A549 (cell line): ENCODE measurements around the gene PIANP.

Experiments
- BHLHE40 ChIP-seq: IDR thresholded peaks from 2 replicates; pipeline ENCODE4 v1.6.1; 2012; ENCODE audit warnings: low read depth, low read length, inconsistent platforms
- CHD2 ChIP-seq: fragments of 150-350 bp; IDR thresholded peaks from 2 replicates; pipeline ENCODE4 v1.6.1; 2014; ENCODE audit warnings: low read length; ENCODE audit not compliant: partially characterized antibody
- CTCF ChIP-seq: fragments of >200 bp; sonication (Bioruptor Twin); formaldehyde crosslinking; IDR thresholded peaks from 3 replicates; pipeline ENCODE4 v1.5.1; 2016
- GATA3 ChIP-seq: IDR thresholded peaks from 2 replicates; pipeline ENCODE4 v1.6.1; 2012; ENCODE audit warnings: borderline replicate concordance
- HES2 ChIP-seq: fragments of >200 bp; sonication (Bioruptor Twin); formaldehyde crosslinking; IDR thresholded peaks from 2 replicates; pipeline ENCODE4 v1.6.1; 2016
- JUN ChIP-seq, 2 experiments: fragments of >200 bp; sonication (Bioruptor Twin); formaldehyde crosslinking; IDR thresholded peaks; 2 replicates in 1 of 2; 3 replicates in 1 of 2; pipeline ENCODE4 v1.6.1; 2016 to 2017
- MAX ChIP-seq: IDR thresholded peaks from 2 replicates; pipeline ENCODE4 v1.6.1; 2012
- POLR2A ChIP-seq: IDR thresholded peaks from 2 replicates; pipeline ENCODE4 v1.6.1; 2012; ENCODE audit warnings: mild to moderate bottlenecking, low read length
- SMC3 ChIP-seq: fragments of >200 bp; sonication (Bioruptor Twin); formaldehyde crosslinking; IDR thresholded peaks from 3 replicates; pipeline ENCODE4 v1.6.1; 2018; ENCODE audit warnings: inconsistent platforms
- SREBF2 ChIP-seq: fragments of 450-650 bp; IDR thresholded peaks from 2 replicates; pipeline ENCODE4 v1.6.1; 2014; ENCODE audit warnings: mild to moderate bottlenecking, moderate library complexity

- TF ChIP-seq CTCF: no peak
- no peak for TF ChIP-seq GATA3
- TF ChIP-seq POLR2A: no peak
- TF ChIP-seq SREBF2: no peak
- no peak for TF ChIP-seq SMC3
- TF ChIP-seq BHLHE40: no peak
- TF ChIP-seq CHD2: no peak
- no peak for TF ChIP-seq HES2
- TF ChIP-seq JUN (IDR thresholded peaks at IDR 0.05): no peak
- TF ChIP-seq MAX: no peak
These were observed 5.1 kb downstream of the PIANP start for GRCh38 chr12:6695313-6696045.
